ENCODE measurements around the gene SLC7A7.
"Not testable (repeated sequence)": the region's sequence is repeated elsewhere in the genome, so short reads cannot be mapped to it uniquely, and the experiment has no call there.

SLC7A7 gene

DNA sequence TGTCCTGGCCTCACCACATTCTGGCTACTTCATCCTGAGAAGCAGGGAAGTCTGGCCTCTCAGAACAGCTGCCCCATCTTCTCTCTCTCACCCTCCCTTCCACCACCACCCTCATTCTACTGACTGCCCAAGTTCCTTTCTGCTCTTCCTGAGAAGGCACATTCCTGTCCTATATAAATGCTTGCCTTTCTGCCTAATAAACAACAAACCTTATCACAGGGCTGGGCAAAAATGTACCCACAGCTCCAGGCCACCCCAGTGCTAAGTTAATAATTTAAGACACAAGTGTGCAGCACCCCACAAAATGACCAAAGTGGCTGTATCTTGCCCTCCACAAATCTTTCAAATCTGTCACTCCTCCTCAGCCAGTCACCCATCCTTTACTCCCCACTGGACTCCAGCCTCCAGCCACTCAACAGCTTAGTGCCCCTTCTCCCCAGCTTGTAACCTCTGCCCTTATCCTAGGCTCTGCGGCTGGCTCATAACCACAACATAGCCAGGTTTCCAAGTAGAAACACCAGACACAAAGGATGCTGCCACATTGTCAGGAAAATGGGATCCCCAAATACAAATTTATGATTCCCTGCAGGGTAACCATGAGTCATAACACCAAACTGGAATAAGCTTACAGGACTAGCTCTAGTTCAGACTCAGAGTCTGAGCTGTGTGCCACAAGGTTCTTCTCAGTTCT lies 33.8 kb downstream of the SLC7A7 start:
- no peak for DNase-seq

DNA sequence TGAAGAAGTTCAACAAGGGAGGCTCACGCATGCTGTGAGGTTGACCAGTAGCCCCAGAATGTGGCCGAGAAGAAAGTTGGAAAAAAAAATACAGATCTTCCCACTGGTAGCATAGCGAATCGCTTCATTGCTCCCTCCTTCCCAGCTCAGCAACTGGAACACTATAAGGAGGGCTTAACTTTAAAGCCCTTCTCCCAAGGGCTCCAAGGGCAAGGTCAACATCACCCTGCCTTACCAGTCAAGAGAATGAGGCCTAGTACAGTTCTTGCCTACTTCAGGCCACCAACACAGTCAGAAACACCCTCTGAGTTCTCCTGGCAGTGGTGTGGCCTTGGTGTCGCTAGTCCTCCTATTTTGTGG lies 34.3 kb downstream of the SLC7A7 start:
- no peak for DNase-seq

DNA sequence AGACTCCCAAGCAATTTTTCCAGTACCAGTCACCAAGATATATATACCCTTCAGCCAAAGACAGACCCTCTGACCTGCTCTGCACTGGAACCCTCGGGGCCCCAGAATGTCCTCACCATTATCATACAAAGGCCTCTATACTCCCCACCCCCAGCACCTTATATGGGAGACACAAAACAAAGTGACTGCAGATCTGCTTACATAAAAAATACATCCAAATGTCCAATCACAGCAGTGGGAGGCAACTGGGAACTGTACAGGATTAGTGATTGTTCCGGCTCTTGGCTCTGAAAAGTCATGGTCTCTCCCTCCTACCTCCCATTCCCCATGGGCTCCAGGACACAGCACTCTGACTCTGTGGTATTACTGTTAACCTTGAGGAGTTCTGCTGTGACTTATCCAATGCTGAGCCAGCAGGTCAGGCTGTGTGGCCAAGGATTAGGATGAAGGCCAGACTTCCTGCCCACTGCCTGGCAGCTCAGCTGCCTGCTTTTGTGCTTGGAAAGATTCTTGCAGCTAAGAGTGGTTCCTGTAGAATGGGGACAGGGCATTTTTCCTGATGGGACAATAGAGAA lies 35.0 kb downstream of the SLC7A7 start:
- DNase-seq, result no peak

DNA sequence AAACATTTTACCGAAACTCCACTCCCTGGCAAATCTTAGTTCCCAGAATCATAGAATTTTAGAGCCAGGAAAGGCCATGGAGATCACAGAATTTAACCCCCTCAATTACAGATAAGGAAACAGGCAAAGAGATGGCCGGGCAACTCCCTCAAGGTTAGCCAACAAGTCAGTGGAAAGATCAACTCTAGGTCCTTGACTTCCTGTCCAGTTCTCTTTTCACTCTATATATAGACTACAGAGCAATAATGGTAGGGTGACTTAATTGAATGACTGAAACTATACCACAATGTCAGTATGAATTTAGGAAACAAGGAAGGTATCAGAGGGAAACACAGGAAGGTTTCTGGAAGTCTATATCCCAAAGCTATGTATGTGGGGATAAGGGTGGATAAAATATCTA lies 37.2 kb downstream of the SLC7A7 start:
- DNase-seq, result no peak

DNA sequence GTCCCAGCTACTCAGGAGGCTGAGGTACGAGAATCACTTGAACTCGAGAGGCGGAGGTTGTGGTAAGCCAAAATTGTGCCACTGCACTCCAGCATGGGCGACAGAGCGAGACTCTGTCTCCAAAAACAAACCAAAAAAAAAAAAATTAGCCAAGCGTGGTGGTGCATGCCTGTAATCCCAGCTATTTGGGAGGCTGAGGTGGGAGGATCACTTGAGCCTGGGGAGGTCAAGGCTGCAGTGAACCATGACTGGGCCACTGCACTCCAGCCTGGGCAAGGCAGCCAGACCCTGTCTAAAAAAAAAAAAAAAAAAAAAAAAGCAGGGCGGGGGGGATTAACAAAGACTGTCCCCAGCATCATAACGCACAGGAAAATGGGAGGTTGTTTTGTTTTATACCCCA lies 38.4 kb downstream of the SLC7A7 start:
- not testable (repeated sequence) for DNase-seq

DNA sequence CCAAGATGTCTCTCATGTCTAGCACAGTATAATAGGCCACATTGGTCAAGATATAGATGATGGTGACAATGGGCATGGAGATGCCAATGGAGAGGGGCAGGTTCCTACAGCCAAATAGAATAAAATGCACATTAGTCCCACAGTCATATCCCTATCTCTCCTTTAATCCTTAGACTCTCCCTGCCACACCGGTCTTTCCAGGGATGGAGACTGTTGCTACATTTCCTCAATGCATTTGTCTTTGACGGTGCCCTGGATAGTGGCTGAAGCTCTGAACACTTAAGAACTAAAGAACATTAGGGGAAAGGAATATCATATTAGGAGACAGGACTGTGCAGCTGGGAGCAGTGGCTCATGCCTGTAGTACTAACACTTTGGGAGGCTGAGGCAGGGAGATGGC lies 39.0 kb downstream of the SLC7A7 start:
- no peak for DNase-seq

DNA sequence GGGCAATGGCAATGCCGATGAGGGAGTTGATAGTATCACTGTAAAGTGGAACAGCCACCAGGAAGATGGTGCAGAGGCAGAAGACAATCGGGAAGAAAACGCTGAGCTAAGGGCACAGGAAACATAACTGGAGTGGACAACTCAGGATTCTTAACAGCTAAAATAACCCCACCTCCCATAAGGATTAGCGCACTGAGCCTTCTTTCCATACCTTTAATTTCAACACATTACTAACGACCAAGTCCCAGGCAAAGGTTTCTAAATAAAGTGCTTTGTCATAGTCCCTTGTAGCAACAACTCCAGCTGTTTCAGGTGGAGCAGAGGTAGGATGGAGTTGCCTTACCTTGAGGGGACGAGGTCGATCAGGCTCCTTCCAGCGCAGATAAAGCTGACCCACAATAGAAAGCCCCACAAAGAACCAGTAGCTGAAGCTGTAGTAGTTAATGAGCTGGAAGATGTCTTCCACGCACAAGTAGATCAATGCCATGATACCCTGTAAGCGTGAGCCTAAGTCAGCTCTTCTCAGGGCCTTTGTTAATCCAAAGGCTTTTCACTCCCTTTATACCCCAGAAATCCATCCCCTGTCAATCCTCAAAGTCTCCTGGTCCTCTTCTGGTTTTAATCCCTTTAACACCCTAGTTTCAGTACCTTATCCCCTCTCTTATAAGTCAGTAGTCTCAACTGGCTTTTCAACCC lies 41.1 kb downstream of the SLC7A7 start:
- no peak for DNase-seq

DNA sequence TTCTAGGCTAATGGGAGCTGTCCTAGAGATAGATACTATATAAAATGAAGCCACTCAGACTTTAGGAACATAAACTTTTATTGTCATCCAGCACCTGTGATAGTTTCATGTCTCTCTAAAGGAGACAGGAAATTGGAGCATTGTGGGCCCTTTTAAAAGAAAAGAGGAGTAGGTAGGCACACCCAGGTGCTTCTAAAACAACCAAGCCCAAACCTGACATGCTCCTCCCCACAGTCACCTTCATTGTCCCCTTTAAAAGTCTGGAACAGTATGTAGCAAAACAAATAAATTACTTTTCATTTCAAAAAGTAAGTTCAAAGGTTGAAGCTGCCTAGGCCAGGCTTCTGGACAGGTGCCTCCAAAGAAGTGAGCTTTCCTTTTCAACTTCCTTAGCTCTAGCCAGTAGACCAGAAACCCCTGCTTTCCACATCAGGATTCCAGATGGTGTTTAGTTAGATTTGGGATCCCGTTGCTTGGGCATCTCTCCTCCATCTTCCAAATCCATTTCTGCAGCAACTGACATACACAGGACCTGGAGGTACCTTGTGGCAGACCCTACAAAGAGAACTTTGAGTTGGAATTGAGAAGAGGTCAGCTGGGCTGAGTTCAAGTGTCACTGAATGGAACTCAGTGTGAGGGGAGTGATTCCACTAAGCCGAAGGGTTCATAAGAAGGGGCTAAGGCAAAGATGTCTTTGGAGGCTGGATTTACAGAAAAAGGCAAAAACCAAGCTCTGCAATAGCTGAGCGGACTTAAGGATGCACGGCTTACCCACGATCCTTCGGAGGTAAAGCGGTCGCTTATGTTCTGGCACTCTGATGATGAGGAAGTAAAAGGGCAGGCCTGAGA lies 41.8 kb downstream of the SLC7A7 start:
- no peak for DNase-seq

DNA sequence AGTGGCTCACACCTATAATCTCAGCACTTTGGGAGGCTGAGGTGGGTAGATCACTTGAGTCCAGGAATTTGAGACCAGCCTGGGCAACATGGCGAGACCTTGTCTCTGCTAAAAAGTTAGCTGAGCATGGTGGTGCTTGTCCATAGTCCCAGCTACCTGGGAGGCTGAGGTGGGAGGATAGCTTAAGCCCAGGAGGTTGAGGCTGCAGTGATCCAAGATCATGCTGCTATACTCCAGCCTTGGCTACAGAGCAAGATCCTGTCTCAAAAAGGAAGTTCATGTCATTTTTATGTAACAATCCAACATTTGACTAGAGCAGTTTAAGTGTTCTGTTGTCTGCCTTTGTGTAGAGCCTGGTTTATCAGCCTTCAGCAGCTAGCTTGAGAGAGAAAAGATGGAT lies 42.5 kb downstream of the SLC7A7 start:
- no peak for DNase-seq

DNA sequence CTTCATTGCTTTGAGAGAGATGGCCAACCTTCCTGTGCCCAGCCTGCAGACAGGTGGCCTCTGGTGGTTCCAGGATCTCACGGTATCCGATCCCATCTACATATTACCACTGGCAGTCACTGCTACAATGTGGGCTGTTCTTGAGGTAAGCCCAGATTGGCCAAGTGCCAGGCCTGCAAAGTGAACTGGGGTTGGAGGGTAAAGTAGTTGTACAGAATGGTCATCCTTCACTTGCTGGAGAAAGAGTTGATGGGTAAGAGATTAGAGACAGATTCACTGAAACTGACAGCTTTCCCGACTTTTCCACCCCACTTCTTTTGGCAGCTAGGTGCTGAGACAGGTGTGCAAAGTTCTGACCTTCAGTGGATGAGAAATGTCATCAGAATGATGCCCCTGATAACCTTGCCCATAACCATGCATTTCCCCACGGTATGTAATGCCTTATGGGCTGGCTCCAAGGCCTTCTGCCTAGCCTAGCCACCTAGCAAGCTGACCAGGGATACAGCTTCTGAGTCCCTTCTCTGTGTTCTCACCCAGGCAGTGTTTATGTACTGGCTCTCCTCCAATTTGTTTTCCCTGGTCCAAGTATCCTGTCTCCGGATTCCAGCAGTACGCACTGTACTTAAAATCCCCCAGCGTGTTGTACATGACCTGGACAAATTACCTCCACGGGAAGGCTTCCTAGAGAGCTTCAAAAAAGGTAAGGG lies 44.6 kb downstream of the SLC7A7 start:
- no peak for DNase-seq

DNA sequence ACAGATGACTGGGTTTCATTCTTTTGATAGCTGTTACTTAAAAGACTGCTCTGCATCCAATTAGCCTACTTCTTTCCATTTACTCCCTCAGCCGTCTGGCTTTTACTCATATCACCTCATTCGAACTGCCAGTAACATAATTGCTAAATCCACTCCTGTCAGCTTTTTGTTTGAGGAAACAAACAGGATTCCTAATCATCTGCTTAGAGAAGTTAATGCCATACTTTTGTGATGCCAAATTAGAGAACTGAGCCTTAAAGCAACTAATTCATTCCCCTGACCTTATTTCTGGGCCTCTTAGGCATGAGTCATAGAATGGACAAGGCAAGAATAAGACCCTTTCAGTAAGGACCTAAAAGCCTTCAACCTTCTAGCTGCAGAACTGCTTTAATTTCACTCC lies 45.9 kb downstream of the SLC7A7 start:
- no peak for DNase-seq

DNA sequence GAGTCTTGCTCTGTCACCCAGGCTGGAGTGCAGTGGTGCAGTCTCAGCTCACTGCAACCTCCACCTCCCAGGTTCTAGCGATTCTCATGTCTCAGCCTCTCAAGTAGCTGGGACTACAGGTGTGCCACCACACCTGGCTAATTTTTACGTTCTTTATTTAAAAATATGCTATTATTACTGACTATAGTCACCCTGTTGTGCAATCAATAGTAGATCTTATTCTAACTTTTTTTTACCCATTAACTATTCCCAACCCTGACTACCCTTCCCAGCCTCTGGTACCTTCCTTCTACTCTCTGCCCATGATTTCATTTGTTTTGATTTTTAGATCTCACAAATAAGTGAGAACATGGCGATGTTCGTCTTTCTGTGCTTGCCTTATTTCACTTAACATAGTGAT lies 46.3 kb downstream of the SLC7A7 start:
- no peak for DNase-seq

DNA sequence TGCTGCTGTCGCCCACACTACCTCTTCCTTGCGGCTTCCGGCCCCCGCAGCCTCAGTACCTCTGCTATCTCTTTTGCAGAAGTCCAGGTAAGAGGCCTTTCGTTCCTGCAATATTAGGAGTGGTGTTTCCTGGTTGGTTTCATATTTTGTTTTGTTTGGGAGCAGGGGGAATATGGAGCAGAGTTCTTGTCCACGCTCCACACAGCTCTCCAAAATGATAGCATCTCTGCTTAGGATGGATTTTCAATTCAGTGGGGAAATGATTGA lies 48.0 kb downstream of the SLC7A7 start:
- no peak for DNase-seq

DNA sequence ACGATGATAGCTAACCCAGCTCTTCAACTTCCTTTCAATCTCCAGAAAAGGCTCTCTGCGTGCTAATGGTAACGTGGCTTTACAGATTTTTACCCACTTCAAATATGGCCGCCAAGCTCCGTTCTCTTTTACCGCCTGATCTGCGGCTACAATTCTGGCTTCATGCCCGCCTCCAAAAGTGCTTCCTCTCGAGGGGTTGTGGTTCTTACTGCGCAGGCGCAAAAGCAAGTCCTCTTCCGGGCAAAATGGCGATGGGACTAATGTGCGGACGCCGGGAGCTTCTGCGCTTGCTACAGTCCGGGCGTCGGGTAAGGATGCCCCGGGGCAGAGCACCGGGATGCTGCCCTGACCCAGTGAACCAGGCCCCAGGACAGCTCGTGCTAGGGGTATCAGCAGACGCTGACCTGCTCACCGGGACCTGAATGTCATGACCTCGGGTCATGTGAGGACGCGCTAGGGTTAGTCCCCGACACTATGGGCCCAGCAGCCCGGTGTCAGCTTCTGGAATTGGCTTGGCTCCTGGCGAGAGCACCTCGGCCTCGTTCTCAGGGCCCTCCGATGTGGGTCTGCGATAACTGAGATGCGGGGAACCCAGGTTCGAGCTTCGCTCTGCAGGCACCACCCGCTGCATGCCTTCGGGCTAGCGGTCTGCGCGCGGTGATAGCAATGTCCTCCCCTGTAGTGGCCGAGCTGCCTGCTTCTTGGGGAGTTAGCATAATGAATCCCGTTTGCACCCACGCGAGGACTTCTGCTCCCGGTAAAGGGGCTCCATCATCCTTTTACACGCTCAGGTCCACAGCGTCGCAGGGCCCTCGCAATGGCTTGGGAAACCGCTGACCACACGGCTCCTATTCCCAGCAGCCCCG lies 48.5 kb downstream of the SLC7A7 start, which contains the start of gene OXA1L:
TSS of gene OXA1L (plus strand) at position 232 of the 866 bp plus-strand sequence. CDS start at position 246, 14 bp downstream.
- peak; percentile 94 to 97 for DNase-seq

DNA sequence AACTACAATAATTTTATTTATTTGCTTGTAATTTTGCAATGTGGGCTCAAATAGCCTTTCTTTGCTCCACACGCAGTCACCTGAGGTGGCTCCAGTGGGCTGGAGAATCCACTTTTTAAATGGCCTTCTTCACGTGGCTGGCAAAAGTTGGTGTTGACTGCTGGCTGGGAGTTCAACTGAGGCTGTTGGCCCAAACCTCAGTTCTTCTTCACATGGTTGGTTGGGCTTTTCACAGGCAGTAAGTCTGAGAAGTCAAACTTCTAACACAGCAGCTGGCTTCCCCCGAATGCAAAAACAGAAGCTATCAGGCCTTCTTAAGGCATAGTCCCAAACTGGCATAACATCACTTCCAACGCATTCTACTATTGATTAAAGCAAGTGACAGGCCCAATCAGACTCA lies 50.9 kb downstream of the SLC7A7 start:
- no peak for DNase-seq

DNA sequence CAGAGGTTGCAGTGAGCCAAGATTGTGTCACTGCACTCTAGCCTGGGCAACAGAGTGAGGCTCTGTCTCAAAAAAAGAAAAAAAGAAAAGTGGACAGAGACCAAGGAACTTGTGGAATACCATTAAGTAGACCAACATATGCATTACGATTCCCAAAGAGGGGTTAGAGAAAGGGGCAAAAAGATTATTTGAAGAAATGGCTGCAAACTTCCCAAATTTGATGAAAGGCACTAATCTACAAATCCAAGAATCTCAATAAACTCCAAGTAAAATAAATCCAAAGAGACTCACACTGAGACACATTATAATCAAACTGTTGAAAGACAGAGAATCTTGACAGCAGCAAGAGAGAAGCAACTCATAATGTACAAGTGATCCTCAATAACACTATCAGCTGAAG lies 53.5 kb downstream of the SLC7A7 start:
- DNase-seq, result no peak

DNA sequence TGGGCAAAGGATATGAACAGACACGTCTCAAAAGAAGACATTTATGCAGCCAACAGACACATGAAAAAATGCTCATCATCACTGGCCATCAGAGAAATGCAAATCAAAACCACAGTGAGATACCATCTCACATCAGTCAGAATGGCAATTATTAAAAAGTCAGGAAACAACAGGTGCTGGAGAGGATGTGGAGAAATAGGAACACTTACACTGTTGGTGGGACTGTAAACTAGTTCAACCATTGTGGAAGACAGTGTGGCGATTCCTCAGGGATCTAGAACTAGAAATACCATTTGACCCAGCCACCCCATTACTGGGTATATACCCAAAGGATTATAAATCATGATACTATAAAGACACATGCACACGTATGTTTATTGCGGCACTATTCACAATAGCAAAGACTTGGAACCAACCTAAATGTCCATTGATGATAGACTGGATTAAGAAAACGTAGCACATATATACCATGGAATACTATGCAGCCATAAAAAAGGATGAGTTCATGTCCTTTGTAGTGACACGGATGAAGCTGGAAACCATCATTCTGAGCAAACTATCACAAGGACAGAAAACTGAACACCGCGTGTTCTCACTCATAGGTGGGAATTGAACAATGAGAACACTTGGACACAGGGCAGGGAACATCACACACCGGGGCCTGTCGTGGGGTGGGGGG lies 57.1 kb downstream of the SLC7A7 start:
- not testable (repeated sequence) for DNase-seq

DNA sequence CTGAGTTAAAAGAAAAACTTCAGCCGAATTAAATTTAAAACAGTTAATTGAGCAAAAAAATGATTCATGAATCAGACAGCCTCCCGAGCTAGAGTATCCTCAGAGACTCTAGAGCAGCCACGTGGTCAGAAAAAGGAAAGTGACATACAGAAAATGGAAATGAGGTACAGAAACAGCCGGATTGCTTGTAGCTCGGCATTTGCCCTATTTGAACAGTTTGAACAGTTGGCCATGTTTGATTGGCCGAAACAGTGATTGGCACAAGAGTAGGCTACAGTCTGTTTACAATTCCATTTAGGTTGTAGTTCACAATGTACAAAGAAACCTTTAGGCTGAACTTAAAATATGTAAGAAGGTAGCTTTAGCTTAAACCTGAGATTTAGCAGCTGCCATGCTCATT lies 61.6 kb downstream of the SLC7A7 start:
- DNase-seq, result no peak

DNA sequence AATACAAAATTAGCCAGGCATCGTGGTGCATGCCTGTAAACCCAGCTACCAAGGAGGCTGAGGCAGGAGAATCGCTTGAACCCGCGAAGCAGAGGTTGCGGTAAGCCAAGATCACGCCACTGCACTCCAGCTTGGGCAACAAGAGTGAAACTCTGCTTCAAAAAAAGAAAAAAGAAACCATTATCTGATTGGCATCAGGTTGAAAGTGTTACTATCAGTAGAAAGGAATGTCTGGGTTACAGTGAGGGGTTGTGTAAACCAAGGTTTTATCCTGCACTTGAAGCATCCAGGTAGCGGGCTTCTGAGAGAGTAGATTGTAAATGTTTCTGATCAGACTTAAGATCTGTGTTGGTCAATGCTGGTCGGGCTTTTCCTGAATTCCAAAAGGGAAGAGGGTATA lies 62.8 kb downstream of the SLC7A7 start:
- no peak for DNase-seq

DNA sequence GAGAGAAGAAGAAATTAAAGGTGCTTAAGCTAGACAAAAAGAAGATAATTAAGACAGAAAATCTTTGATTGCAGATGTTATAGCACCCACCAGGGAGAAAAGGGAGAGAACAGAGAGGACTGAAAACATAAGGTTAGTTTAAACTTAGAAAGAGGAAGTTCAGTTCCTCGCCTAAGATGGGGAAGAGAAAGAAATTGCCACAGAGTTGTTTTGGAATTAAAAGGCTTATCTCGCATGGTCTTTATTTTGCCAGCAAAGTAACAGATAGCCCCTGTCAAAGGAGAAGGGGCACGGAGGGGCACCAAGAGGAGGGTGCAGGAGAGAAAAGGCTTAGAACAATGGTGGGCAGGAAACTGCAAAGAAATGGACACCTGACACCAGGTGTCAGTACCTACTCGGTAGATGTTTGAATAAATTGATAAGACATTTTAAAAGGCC lies 66.6 kb downstream of the SLC7A7 start:
- DNase-seq, result no peak

DNA sequence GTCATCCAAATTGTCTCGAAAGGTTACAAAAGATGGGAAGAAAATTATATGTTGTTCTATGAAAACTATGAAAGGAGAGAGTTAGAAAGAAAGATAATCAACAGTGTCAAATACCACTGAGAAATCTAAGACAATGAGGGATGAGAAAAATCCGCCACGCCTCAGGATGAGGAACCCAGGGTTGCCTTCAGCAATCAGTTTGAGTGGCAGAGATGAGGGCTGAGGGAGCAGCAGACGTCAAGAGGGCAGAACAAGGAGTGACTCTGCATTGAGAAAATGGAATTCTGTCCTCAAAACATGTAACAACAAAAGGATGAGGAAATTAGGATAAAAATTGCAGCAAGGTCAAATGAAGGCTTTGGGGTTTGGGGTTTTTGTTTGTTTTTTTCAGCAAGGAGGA lies 67.0 kb downstream of the SLC7A7 start:
- DNase-seq, result no peak

All from activated CD4-positive, alpha-beta T cell treated with anti-CD3 and anti-CD28 coated beads for 4 hours (primary cell).